ENCODE measurements around the gene SRD5A3. TPM values are rescaled to one million over a fixed set of nuclear protein-coding genes. Genes with fewer than 3 reads are reported as not detected.

The SRD5A3 gene
- total and polyA plus RNA-seq, 9 of the 15 experiments (the other 6 are each of a cell fraction or from before 2014, with no cell fraction given) = 2.5 to 37.0 (median 13.3) TPM

GRCh38 chr4:55336138-55337034 lies 9.7 kb upstream of the SRD5A3 start (continued):
- TF ChIP-seq, protein P1, sequence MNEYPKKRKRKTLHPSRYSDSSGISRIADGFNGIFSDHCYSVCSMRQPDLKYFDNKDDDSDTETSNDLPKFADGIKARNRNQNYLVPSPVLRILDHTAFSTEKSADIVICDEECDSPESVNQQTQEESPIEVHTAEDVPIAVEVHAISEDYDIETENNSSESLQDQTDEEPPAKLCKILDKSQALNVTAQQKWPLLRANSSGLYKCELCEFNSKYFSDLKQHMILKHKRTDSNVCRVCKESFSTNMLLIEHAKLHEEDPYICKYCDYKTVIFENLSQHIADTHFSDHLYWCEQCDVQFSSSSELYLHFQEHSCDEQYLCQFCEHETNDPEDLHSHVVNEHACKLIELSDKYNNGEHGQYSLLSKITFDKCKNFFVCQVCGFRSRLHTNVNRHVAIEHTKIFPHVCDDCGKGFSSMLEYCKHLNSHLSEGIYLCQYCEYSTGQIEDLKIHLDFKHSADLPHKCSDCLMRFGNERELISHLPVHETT (CRISPR knock-in tag; conservative IDR thresholded peaks at IDR 0.05 in 1 of 2, IDR thresholded peaks at IDR 0.05 in 1 of 2) = no peak
- TF ChIP-seq, protein P2, sequence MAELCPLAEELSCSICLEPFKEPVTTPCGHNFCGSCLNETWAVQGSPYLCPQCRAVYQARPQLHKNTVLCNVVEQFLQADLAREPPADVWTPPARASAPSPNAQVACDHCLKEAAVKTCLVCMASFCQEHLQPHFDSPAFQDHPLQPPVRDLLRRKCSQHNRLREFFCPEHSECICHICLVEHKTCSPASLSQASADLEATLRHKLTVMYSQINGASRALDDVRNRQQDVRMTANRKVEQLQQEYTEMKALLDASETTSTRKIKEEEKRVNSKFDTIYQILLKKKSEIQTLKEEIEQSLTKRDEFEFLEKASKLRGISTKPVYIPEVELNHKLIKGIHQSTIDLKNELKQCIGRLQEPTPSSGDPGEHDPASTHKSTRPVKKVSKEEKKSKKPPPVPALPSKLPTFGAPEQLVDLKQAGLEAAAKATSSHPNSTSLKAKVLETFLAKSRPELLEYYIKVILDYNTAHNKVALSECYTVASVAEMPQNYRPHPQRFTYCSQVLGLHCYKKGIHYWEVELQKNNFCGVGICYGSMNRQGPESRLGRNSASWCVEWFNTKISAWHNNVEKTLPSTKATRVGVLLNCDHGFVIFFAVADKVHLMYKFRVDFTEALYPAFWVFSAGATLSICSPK (IDR thresholded peaks at IDR 0.05; ENCODE audit: borderline replicate concordance) = no peak
- 0 out of 2 replicates have a peak, but pooled peaks have one; percentile 41 for TF ChIP-seq PML (IDR thresholded peaks at IDR 0.05; ENCODE audit: low read length)
- no peak for TF ChIP-seq HDAC8 (tag; IDR thresholded peaks at IDR 0.05)
- TF ChIP-seq HMG20B (CRISPR knock-in tag; IDR thresholded peaks at IDR 0.05) = no peak
- no peak for TF ChIP-seq ZBTB33 (CRISPR knock-in tag; IDR thresholded peaks at IDR 0.05)
- TF ChIP-seq RBM14 (IDR thresholded peaks at IDR 0.05; ENCODE audit: borderline replicate concordance, insufficient read depth, low read depth, low read length) = no peak
- TF ChIP-seq HNRNPL (IDR thresholded peaks at IDR 0.05; ENCODE audit: low read depth, low read length) = no peak
- no peak for TF ChIP-seq BRCA1 (IDR thresholded peaks at IDR 0.05)
- no peak for TF ChIP-seq BRCA1 (CRISPR knock-in tag; IDR thresholded peaks at IDR 0.05)
- no peak for TF ChIP-seq FOXM1 (IDR thresholded peaks at IDR 0.05; ENCODE audit: low read depth)
- TF ChIP-seq FOXM1 (CRISPR knock-in tag; IDR thresholded peaks at IDR 0.05; ENCODE audit: low read depth) = no peak
- no peak for TF ChIP-seq MTA2 (IDR thresholded peaks at IDR 0.05; ENCODE audit: low read depth)
- TF ChIP-seq FOS (IDR thresholded peaks at IDR 0.05; ENCODE audit: extremely low read depth, insufficient read length) = no peak
- TF ChIP-seq POLR2AphosphoS5 (IDR thresholded peaks at IDR 0.05; ENCODE audit: control insufficient read depth, insufficient read depth, low read depth, low read length) = no peak
- TF ChIP-seq CBX3 (IDR thresholded peaks at IDR 0.05; ENCODE audit: borderline replicate concordance in 1 of 2, low read length in 2 of 2) = 0 out of 3 replicates have a peak, but pooled peaks of 1 of the 2 experiments have one; percentile 10
- TF ChIP-seq ZNF75A (CRISPR knock-in tag; IDR thresholded peaks at IDR 0.05) = peak; percentile 71; the same call in 1 of the 2 replicates
- TF ChIP-seq ZMIZ1 (IDR thresholded peaks at IDR 0.05; ENCODE audit: low read depth in 2 of 2, low read length in 2 of 2) = no peak
